Stimulated activated CD4-positive, alpha-beta T cell treated with anti-CD3 and anti-CD28 coated beads, Interleukin-2, amount 100 ng/mL, for 4 hours (primary cell): ENCODE results near the gene NME9.

Experiments
- DNase-seq: peaks from one replicate; pipeline ENCODE4 v3.0.0-alpha.2; 2020; ENCODE audit warnings: low read depth

NME9 gene

GRCh38 chr3:138281561-138281960 lies 48.1 kb downstream of the NME9 start:
- DNase-seq = no peak

GRCh38 chr3:138271189-138271794 lies 58.4 kb downstream of the NME9 start:
- no peak for DNase-seq

- DNase-seq = no peak
Measured at GRCh38 chr3:138270245-138270644, 59.4 kb downstream of the NME9 start.

DNA sequence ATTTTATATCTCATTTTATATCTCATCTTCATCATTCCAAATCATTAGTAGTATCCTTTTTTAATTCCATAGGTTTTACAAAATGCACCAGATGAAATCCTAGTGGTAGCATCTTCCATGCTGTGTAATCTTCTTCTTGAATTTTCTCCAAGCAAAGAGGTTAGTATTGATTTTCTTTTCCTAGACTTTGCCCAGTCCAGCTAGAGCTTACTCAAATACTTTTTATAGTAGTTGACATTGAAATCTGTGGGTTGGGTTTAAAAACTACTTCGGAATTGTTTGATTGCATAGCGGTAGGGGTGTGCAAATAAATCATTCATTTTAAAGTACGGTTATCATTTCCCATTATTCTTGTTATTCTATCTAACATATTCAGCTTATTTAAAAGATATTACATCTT lies 62.6 kb downstream of the NME9 start:
- DNase-seq = no peak

DNA sequence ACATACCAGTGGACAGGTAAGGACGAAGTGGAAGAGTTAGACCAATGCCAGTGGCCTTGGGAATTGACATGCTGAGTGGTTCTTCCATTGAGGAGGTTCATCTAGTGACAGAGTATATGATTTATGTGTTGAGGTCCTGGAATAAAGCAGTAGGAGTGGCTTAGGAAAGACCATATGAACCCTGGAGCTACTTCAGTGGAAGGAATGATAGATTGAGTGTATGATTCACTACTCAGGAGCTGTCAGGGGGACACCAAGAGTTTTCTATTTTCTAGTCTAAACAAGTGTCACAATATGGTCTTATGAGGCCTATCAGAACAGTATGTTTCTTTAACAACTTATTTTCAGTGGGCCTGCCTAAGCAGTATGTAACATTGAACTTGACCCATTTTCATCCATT lies 63.9 kb downstream of the NME9 start:
- DNase-seq = no peak

DNA sequence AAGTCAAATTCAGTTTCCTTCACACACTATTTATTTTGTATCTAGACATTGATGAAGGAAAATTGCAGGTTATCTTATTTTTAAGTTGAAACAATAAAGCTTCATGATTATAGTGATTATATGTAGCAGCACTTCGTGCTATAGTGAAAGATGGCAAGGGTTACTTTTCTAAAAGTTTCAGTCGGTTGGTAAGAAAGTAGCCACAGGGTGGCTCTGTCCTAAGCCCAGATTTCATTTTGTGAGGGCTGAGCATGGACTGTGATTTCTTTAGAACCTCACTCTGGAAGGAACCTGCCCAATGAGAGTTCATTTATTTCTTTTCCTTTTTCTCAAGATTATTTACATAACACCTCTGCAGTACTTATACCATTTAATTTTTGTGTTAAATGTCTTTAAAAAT lies 66.5 kb downstream of the NME9 start:
- no peak for DNase-seq

DNA sequence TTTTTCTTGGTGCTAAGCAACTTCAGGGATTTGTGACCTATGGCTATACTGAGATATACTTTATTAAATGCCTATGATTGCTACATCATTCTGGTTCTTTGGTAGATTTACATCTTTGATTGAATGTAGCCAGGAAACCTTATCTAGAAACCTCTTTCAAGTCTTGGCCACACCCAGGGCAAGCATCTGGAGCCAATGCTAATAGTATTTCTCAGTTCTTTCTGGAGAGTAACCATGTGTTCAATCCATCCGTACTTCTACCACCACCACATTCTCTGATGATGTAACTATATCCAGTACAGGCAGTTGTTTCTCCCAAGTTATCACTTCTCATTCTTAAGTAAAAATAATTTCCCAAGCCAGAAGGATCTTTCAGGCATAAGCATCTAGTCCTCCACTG lies 69.0 kb downstream of the NME9 start:
- DNase-seq = no peak

GRCh38 chr3:138259126-138259525 lies 70.5 kb downstream of the NME9 start:
- no peak for DNase-seq

DNA sequence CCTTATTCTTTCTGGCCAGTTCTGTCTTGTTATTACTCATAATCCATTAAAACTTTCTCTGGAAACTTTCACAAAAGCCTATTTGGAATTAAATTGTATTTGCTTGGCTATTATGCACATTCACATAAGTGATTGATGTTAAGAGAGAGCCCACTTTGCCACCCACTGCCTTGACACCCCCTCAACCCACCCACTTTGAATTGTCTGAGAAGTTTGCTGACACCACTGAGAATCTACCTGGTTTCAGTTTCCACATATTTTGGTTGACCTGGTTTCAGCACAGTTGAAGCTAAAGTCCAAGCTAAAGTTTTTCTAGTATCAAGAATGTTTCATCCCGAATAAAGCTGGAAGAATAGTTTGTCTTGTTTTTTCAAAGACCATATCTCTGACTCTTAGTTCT lies 71.7 kb downstream of the NME9 start:
- no peak for DNase-seq

- DNase-seq = no peak
Measured at GRCh38 chr3:138256022-138256421, 73.6 kb downstream of the NME9 start.

DNA sequence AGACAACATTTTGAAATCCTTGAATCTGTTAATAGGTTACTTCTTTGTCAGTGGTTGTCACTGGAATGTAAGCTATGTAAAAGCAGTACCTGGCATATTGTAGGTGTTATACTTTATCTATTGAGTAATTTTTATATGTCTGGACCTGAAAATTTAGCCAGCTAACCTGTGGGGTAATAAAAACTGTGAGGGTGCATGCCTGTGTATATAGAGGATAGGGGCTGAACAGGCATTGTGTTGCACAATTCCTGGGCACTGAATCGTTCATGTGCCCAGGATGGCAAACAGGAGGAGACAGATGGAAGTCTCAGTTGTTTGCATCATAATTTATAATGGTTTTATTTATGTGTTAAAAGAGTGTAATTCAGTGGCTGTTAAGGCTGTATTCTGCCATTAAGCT lies 75.4 kb downstream of the NME9 start:
- DNase-seq = no peak

- DNase-seq = no peak
Measured at GRCh38 chr3:138253609-138254008, 76.0 kb downstream of the NME9 start.
